GM21526 (cell line): Measurements from ENCODE around the gene TSNAX.
"Not testable (repeated sequence)": the region's sequence is repeated elsewhere in the genome, so short reads cannot be mapped to it uniquely, and the experiment has no call there.

ENCODE experiments used
- ATAC-seq: cut with Tn5 transposase; IDR thresholded peaks from one replicate; pipeline ENCODE4 v1.9.1; 2021; ENCODE audit warnings: moderate library complexity; ENCODE audit not compliant: unreplicated experiment, low FRiP score

TSNAX gene

DNA sequence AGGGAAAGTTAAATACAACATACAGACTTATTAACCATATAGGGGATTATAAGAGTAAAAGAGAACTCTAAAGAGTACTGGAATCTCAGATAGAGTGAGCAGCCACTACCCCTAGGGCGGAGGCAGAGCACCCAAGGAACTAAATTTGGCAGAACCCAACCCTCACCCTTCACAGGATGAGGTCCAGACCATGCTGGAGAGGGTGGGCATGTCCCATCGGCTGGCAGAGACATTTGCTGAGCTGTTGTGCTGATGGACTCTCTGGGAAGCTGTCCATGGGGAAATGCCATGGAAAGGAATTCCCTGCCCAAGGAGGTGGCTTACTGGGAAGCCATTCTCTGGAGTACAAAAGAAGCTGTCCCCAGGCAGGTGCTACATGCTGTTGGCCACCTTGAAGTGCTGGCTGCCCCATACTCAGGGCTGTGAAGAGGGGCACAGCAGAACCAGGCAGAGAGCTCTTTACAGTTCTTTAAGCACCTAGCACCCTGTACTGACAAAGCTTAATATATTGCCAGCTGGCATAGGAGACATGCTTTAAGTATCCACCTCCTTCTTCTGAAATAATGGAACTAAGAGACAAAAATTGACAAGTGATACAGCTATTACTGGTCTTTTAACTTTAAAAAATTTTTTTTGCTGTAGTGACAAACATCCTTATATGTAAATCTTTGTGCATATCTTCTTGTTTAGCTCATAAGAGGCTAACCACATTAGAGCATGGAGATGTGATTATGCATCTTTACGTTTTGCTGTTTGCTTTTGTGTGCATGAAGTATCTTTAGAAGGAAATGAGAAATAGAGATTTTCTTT lies 29.6 kb downstream of the TSNAX start:
- no peak for ATAC-seq

DNA sequence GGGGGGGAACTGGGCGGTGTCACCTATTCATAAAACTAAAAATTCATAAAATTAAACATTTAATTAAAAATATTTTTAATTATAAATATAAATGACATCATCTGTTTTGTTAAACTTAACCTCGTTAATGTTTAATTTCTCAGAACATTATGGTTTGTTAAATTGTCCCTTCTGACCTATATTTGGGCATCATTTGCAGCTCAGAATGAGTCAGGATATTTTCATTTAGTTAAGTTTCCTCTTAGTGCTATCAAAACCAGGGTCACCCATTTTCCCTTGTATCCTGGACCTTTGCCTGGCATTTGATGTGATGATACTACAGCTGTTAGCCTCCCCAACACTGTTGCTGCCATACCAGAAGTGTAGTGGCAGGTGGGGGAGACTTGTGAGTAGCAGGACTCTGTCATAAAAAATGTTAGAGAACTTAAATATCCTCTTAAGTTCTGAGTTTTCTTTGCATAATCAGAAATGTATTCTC lies 30.3 kb downstream of the TSNAX start:
- ATAC-seq: no peak

DNA sequence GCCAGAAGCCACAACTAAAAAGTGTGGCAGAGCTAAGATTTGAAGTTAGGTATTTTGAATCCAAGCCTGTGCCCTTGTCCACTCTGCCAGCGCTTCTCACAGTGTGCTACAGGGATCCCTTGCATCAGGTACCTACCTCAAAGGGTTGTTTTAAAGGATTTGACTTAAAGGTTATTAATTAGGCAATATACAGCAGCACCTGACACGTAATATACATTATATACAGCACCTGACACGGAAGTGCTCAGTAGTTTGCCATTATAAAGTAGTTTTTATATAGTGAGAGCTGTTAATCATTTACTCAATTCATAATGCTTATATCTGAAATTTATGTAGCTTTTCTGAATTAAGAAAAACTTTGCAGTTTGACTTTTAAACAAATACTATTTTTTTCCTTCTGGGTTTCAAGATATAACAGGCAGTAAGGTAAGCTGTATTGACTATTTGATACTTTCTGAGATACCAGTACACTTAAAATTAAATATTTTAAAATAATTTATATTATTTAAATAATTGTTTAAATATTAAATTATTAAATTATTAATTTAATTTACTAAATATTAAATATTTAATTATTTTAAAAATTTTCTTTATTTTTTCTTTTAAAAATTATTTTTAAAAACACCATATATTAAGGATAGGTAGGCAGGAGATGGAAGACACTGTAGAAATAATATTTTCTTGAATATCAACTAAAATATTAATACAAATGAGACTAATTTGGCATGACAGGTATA lies 33.3 kb downstream of the TSNAX start:
- ATAC-seq: no peak

DNA sequence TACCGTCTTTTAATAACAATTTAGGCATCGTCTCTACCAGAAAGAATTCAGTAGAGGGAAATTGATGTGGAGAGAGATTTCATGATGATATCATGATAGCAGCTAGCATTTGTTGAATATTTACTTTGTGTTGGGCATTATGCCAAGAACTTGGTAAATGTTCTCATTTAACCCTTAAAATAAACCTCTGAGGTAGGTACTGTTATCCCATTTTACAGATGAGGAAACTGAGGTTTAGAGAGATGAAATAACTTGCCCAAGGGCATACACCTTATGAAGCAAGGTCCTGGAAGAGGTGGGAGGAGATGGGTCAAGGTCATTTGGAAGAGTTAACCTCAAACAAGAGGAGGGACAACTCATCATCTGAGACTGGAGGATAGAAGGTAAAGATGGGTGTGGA lies 34.8 kb downstream of the TSNAX start:
- no peak for ATAC-seq

DNA sequence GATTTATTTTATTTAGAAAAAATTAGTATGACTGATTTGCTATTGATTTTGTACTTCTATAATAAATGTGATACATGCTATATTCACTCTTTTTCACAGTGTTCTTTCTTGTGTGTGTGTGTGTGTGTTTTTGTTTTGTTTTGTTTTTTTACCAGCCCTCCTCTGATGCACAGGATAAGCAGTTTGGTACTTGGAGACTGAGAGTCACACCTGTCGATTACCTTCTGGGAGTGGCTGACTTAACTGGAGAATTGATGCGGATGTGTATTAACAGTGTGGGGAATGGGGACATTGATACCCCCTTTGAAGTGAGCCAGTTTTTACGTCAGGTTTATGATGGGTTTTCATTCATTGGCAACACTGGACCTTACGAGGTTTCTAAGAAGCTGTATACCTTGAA lies 35.9 kb downstream of the TSNAX start:
- no peak for ATAC-seq

DNA sequence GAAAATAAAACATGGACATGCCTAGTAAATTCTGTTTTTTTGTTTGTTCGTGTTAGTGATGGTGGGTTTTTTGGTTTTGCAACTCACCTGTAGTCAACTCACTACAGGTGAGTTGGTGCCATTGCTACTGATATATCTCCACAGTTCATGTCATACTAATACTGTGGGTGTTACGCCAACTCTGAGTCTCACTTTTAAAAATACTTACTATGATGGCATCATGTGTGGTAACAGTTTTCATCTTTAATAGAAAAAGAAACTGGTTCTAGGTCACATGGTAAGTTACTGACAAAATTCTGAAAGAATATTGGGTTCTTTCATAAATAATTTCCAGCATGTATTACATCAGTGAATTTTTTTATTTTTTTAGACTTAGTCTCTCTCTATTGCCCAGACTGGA lies 38.0 kb downstream of the TSNAX start:
- ATAC-seq: no peak

DNA sequence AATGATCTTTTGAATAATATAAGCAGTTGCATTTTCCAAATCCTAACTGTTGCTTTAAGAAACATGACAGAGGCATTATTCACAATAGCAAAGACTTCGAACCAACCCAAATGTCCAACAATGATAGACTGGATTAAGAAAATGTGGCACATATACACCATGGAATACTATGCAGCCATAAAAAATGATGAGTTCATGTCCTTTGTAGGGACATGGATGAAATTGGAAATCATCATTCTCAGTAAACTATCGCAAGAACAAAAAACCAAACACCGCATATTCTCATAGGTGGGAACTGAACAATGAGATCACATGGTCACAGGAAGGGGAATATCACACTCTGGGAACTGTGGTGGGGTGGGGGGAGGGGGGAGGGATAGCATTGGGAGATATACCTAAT lies 41.8 kb downstream of the TSNAX start:
- ATAC-seq: not testable (repeated sequence)

DNA sequence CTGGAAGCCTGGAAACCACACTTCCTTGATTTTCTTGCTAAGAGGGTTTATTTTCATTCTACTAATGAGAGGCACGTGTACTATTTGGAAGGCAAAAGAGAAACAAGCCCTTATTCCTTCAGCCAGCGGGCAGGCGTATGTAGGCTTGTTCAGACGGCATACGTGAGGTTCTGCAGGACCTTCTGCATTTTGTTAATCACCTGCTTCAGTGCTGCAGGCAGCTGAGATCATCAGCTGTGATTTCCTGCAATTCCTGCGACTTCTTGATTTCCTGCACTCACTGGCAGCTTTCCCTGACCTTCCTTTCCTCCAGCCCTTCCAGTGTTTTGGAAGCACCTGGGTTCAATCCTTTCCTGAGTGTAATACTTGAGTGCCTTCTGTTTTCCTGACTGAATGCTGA lies 43.4 kb downstream of the TSNAX start:
- ATAC-seq: no peak

DNA sequence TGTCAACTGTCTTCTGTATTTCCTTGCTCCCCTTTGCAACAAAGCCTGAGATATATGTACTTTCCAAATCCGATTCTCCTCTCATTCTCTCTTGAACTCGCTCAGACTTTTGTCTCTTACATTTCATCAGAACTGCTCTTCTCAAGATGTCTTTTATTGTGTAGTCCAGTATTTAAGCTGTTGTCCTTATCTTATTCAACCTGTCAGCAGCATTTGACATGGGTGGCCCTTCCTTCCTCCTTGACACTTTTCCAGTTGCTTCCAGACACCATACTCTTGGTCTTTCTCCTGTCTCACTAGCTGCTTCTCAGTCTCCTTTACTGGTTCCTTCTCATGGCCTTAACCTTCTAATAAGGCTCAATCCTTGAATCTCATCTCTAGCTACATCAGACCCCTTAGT lies 47.0 kb downstream of the TSNAX start:
- ATAC-seq: no peak

DNA sequence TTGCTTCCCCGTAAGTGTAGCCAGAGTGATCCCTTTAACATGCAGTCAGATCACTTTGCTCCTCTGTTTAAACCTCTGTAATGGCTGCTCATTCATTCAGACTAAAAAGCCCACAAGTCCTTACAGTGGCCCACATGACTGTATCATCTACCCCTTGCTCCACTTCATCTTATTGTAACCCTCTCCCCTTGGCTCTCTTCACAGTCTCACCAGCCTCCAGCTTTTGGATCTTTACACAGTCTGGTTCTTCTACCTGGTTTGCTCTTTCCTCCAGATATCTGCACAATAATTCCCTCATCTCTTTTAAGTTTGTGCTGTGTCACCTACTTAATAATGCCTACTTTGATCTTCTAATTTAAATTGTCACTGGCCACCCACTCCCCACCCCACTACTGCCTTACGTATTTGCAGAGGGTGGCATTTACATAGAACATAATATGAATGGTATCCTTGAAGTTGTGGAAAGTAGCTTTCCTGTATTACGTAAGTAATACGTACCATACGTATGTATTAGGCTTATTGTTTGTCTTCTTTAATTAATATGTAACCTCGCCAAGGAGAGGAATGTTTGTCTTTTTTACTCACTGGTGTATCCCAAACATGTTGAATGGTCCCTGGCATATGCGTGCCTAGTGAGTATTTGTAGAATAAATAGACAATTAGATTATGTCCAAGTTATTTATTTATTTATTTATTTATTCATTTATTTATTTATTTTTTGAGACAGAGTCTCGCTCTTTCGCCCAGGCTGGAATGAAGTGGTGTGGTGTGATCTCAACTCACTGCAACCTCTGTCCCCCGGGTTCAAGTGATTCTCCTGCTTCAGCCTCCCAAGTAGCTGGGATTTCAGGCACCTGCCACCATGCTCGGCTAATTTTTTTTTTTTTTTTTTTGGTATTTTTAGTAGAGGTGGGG lies 48.6 kb downstream of the TSNAX start:
- no peak for ATAC-seq

DNA sequence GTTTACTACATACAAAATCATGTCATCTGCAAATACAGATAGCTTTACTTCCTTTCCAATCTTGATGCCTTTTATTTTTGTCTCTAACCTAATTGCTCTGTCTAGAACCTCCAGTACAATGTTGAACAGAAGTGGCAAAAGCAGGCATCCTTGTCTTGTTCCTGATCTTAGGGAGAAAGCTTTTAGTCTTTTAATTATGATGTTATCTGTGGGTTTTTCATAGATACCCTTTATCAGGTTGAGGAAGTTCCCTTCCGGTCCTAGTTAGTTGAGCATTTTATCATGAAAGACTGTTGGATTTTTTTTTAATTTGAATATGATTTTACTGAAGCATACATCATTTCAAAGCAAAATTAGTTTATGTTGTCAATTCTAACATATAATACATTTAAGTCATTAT lies 52.4 kb downstream of the TSNAX start:
- no peak for ATAC-seq

DNA sequence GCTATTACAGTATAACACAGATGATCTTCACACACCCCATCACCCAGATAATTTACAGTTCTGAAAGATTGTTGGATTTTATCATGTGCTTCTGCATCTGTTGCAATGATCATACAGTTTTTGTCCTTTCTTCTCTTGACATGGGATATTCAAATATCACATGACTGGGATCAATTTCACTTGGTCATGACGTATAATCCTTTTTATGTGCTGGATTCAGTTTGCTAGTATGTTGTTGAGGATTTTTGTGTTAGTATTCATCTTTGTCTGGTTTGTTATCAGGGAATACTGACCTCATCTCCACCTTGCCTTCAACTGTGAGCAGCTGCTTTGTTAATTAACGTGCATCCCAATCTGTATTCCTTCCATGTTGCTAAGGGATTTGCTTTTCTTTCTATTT lies 53.4 kb downstream of the TSNAX start:
- no peak for ATAC-seq

DNA sequence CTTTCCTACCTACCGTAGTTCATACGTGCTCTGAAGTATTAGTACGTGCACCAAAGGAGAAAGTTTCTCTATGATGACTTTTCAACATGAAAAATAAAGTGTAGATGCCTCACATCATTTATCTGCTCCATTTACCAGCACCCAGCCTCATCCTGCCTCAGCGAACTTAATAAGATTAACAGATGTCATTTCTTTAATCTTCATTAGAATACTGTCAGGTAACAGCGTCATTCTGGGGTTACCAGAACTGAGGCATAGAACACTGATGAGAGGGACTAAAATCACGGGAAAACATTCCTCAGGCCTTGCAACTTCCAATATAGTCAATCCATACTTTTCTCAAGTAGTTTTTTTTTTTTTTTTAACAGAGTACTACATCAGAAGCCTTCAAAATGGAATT lies 54.9 kb downstream of the TSNAX start:
- ATAC-seq: no peak

DNA sequence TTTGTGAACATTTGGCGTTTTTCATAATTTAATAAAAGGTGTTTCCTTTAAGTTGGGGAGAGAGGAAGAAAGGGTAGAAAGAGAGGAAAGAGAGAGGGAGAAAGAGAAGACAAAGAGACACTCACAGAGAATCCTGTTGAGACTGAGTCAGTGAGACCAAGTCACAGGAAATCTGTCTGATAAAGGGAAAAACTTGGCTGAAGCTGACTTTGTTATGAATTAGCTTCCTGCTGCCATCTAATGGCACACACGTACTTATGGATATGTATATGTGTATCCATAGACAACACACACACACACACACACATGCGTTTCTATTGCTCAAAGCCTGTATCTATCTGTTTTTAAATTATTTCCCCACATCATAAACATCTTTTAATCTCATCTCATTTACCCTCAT lies 55.6 kb downstream of the TSNAX start:
- ATAC-seq: no peak

DNA sequence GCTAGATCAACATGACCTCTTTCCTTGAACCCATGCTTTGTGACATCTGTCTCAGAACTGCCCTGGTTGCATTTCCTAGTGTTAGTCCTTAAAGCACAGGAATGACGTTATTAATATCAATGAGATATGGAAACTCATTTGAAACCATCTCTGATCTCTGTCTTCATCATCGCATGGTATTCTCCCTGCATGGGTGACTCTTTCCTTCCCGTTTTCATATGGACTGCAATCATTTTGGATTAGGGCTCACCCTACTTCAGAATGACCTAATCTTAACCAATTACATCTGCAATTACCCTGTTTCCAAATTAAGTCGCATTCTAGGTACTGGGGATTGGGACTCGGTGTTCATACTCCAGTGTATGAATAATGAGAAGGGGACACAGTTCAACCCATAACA lies 56.5 kb downstream of the TSNAX start:
- ATAC-seq: no peak

DNA sequence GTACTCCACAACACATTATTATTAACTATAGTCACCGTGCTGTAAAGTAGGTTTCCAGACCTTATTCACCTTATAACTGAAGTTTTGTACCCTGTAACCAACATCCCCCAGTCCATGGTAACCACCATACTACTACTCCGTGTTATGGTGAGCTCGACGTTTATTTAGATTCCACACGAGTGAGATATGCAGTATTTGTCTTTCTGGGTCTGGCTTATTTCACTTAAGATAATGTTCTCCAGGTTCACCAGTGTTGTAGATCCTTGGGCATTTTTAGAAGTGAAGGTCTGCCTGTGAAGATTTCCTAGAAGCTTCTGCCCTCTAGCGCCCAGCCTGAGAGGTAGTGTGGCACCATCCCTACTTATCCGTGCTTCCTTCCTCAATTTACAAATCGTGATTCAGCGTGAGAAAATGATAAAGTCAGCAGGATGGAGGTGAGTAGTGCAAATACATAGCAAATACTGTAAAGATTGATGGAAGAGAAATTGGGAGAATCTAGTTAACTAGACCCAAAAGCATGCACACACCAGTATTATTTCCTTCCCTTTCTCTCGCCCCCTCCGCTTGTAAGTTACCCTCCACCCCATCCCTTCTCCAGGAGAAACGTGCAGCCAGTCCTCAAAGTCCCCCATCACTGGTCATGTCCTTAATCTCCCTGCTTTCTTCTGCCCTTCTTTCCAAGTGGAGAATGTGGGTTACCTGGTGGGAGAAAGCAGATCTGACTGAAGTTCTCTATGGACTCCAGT lies 62.2 kb downstream of the TSNAX start:
- ATAC-seq: peak; percentile 52

DNA sequence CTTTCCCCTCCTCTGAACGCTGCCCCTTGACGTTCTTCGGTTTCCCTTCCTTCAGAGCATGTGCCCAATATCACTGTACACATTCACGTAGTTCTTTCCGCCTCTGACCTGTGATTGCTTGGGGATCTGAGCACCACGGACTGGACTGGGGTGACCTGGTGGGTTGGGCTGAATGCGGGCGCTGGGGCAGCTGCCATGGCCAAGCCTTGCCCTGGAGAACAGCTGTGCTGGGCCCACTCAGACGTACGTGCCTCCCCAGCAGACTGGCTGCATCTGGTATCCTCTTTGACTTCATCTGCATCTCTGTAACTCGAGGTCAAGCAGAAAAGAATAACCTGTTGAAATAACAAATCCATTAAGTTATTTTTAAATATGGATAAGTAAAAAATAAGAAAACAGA lies 63.0 kb downstream of the TSNAX start:
- no peak for ATAC-seq

DNA sequence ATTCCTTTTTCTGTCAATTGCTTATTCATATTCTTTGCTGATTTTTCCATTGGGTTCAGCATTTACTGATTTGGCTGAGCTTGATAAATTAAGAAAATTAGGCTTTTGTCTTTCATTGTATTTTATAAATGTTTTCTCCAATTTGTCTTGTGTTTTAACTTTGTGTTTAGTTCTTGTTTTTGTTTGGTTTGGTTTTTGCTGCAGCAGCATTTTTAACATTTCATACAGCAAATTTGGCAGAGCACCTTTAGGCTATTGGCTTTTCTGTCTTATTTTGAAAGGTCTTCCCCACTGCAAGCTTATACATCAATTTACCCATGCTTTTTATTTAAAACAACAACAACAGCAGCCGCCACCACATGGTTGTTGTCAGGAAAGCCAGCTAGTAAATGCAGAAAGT lies 64.3 kb downstream of the TSNAX start:
- no peak for ATAC-seq

DNA sequence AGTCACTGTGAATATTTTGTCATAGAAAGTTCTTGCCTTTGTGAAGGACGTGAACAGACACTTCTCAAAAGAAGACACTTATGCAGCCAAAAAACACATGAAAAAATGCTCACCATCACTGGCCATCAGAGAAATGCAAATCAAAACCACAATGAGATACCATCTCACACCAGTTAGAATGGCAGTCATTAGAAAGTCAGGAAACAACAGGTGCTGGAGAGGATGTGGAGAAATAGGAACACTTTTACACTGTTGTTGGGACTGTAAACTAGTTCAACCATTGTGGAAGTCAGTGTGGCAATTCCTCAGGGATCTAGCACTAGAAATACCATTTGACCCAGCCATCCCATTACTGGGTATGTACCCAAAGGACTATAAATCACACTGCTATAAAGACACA lies 64.8 kb downstream of the TSNAX start:
- not testable (repeated sequence) for ATAC-seq

DNA sequence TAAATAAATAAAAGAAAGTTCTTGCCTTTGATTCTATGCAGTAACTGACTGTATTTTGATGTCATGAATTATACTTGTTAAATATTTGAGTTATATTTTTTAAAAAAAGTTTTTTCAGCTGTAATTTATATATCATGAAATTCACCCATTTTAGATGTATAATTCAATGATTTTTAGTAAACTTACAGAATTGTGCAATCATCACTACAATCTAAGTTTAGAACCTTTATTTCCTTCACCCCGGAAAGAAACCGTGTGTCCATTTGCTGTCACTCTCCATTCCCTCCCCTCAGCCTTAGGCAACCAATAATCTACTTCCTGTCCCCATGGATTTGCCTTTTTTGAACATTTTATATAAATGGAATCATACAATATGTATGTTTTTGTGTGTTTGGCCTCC lies 65.7 kb downstream of the TSNAX start:
- ATAC-seq: no peak
